22Rv1 (cell line): ENCODE results near the gene LAYN.

Experiments
- H3K27ac ChIP-seq: fragments of 450-650 bp; 2 replicates; pipeline ENCODE4 v1.5.1; 2017
- ZFX ChIP-seq: fragments of 450-650 bp; IDR thresholded peaks from 2 replicates; pipeline ENCODE4 v1.6.1; 2017; ENCODE audit warnings: antibody characterized with exemption, borderline replicate concordance
- TF ChIP-seq, protein P1 (sequence below): fragments of 450-650 bp; IDR thresholded peaks from 2 replicates; pipeline ENCODE4 v1.5.1; 2017; ENCODE audit warnings: mild to moderate bottlenecking

LAYN gene

DNA sequence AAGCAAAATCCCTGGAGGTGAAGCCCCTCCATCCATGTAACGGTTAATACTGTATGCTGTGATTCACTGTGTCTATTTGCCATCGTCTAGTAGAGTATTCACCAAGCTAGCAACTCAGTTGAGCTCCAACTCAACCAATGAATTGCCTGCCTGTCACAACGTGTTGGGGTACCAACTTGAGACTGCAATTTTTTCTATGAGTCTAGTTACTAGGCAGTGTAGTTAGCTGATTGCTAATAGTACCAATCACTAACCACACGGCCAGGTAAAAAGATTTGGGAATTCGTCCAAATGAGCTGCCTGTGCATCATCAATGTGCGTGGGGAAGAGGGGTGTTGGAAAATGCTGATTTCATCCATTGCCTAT is 27.3 kb upstream of the LAYN start:
- no peak for TF ChIP-seq ZFX
- TF ChIP-seq, protein P1, sequence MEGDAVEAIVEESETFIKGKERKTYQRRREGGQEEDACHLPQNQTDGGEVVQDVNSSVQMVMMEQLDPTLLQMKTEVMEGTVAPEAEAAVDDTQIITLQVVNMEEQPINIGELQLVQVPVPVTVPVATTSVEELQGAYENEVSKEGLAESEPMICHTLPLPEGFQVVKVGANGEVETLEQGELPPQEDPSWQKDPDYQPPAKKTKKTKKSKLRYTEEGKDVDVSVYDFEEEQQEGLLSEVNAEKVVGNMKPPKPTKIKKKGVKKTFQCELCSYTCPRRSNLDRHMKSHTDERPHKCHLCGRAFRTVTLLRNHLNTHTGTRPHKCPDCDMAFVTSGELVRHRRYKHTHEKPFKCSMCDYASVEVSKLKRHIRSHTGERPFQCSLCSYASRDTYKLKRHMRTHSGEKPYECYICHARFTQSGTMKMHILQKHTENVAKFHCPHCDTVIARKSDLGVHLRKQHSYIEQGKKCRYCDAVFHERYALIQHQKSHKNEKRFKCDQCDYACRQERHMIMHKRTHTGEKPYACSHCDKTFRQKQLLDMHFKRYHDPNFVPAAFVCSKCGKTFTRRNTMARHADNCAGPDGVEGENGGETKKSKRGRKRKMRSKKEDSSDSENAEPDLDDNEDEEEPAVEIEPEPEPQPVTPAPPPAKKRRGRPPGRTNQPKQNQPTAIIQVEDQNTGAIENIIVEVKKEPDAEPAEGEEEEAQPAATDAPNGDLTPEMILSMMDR, result no peak
- H3K27ac ChIP-seq, result no peak overlapping the region

DNA sequence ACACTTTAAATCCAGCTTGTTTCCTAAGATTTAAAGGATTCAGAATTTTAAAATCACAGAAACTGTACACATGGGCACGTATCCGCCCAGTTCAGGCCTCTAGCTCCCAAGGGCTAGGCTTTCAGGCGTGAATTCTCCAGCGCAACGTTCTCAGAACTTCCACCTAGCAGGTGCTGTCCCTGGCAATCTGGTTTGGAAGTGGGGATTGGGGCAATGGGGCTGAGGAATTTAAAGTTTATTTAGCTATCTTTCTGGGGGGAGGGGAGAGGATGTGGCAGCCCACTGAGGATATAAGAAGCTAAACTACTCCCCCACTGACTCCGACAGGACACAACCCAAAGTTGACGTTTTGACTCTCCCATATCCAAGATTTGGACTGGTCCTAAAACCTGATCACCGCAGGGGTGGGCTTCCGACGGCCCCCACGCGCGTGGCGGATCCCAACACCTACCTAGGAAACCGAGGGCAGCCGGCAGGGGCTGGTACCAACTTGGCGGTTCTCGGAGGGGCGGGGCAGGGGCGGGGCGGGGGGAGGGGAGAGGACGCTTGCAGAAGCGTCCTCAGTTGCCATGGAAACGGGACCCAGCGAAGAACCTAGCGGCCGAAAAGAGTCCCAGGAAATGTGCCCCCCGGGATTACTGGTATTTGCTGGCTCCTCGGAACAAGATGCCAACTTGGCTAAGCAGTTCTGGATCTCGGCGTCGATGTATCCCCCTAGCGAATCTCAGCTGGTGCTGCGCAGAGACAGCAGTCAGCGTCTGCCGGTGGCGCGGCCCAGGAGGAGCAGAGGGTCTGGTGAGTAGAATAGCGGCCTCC is 26.1 kb upstream of the LAYN start, which contains the start of gene HOATZ:
Gene HOATZ, plus strand, starts transcription at position 563 of the 816 bp plus-strand sequence. Its CDS starts 7 bp downstream, at position 570.
- no peak for TF ChIP-seq ZFX
- TF ChIP-seq, protein P1, result no peak
- H3K27ac ChIP-seq, result no peak within 1 kb of the TSS

DNA sequence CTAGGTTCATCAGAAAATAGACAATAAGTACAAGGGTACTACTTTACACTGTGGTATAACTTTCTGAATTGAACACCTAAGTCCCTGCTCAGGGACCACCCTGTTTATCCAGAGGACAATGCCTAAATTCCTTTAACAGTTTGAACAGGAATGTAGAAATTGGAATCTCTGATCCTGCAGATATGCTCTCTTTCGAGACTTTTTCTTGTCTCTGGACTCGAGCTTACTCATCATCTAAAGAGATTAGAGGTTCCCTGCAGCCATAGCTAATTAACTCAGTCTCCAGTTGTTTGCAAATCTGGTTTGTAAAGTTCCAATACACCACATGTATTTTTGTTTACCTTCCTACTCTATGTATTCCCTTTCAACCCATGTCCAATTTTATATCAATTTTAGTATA is 24.9 kb upstream of the LAYN start:
- TF ChIP-seq, protein P1, result no peak
- no peak for TF ChIP-seq ZFX
- no peak overlapping the region for H3K27ac ChIP-seq

DNA sequence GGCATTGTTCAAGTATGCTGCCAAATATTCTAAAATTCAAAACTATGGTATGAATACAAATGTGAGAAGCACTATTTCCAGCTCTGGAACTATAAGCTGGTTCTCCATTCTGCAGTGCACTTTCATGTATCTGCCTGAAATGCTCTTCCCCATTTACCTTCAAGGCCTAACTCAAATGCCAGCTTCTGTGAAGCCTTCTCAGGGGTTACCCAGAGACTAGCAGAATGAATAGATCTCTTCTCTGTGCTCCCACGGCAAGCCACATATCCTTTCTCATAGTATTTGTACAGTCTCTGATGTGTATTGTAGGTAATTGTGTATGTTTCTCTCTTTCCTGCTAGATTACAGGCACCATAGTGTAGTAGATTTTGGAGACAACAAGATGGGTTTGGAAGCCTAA is 21.9 kb upstream of the LAYN start:
- TF ChIP-seq ZFX, result no peak
- TF ChIP-seq, protein P1, result no peak
- no peak overlapping the region for H3K27ac ChIP-seq

DNA sequence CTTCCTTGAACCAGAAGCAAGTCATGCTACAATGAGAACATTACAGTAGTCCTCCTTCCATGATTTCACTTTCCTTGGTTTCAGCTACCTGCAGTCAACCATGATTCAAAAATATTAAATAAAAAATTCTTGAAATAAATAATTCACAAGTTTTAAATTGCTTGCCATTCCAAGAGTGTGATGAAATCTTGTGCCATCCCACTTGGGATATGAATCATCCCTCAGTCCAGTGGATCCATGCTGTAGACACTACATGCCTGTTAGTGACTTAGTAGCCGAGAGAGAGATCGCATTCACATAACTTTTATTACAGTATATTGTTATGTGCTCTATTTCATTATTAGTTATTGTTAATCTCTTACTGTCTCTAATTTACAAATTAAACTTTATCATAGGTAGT is 20.0 kb upstream of the LAYN start:
- TF ChIP-seq ZFX, result no peak
- TF ChIP-seq, protein P1, result no peak
- H3K27ac ChIP-seq, result no peak overlapping the region

DNA sequence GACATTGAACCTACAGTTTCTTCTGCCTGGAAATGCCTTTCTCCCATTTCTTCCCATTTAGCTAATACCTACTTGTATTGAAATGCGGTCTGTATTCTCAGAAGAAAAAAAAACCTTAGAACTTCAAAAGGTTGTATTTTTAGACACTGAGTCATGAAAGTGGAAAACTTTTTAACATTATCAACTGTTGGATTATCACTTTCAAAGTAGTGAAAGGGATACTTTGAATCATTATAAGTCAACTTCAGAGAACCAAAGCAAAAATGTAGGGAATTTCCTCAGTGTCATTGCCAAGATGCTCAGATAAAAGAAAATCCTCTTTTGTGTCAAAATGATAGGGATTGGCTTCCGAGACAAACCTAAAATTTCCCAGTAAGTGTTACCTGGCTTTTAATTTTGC is 19.4 kb upstream of the LAYN start:
- no peak overlapping the region for H3K27ac ChIP-seq
- TF ChIP-seq, protein P1, result no peak
- TF ChIP-seq ZFX, result no peak

DNA sequence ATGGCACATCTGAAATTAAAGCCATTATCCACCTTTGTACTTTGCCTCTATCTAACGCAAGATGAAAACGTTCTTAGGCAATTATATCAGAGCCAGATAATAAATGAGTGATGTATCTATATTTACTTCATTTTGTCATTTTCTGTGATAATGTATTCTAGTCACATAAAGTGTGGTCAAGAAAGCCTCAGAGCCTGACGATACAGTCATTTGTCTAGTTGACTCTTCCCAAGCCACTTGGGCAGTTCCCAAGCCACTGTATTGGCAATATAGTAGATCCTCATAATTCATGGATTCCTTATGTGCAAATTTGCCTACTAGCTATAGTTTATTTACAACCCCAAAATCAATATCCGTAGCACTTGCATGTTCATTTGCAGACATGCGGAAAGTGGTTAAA is 18.1 kb upstream of the LAYN start:
- no peak overlapping the region for H3K27ac ChIP-seq
- TF ChIP-seq, protein P1, result no peak
- TF ChIP-seq ZFX, result no peak
